Ovary (tissue), 3 donors: Measurements from ENCODE around the gene TES.

Experiments used
- POLR2A ChIP-seq: fragments of 450-650 bp; IDR thresholded peaks from one replicate; pipeline ENCODE4 v1.6.1; 2017; ENCODE audit warnings: antibody characterized with exemption, mild to moderate bottlenecking, moderate library complexity
- TF ChIP-seq, protein P1 (sequence below), 3 donors: fragments of 450-650 bp in 2 of 3; fragments of 200-600 bp in 1 of 3; IDR thresholded peaks; one replicate each; pipeline versions ENCODE4 v1.5.1 to v1.8.0; 2016 to 2022; ENCODE audit warnings: antibody characterized with exemption in 3 of 3, mild to moderate bottlenecking in 1 of 3
- donor health status: DM: no; HTN: no; CAD: no.

DNA sequence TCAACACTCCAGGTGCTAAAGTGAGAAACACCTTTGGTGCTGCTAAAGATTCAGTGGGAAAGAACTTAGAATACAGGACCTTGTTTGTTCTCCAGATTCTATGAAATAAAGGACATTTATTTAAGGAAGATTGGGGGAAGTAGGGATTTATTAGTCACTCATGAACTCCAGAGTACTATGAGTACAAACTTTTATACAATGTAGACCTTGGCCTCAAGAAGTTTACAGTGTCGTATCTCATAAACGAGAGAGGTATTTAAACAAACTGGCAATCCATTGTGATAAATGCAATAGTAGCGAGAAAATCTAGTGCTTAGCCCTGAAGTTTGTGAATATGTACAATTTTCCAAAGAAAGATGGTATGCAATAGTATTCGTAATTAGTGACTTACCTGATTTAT, 59.1 kb downstream of the TES start:
- no peak for TF ChIP-seq POLR2A
- TF ChIP-seq, protein P1, sequence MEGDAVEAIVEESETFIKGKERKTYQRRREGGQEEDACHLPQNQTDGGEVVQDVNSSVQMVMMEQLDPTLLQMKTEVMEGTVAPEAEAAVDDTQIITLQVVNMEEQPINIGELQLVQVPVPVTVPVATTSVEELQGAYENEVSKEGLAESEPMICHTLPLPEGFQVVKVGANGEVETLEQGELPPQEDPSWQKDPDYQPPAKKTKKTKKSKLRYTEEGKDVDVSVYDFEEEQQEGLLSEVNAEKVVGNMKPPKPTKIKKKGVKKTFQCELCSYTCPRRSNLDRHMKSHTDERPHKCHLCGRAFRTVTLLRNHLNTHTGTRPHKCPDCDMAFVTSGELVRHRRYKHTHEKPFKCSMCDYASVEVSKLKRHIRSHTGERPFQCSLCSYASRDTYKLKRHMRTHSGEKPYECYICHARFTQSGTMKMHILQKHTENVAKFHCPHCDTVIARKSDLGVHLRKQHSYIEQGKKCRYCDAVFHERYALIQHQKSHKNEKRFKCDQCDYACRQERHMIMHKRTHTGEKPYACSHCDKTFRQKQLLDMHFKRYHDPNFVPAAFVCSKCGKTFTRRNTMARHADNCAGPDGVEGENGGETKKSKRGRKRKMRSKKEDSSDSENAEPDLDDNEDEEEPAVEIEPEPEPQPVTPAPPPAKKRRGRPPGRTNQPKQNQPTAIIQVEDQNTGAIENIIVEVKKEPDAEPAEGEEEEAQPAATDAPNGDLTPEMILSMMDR (IDR thresholded peaks at IDR 0.05), result no peak
